HepG2 (cell line): ENCODE results near the gene TMEM53. TPM values are rescaled to one million over a fixed set of nuclear protein-coding genes. Genes with fewer than 3 reads are reported as not detected.

Source experiments
- ATAC-seq: fragments of 200-7000 bp; cut with Tn5 transposase; 3 replicates; pipeline ENCODE4 v1.9.1; 2020; ENCODE audit warnings: mild to moderate bottlenecking, moderate library complexity
- BruUV-seq: library from RNA; stranded (reverse); fragments of 400-500 nt; replicated peaks from 2 replicates; lab custom pipeline; 2021; lab: Mats Ljungman, UMichigan
- CTCF ChIA-PET: fragments of 300-600 bp; formaldehyde crosslinking; extraction: SDS; loops from one replicate; lab custom pipeline; 2021; ENCODE audit warnings: low total read pairs, inconsistent platforms, low intra/inter-chr PET ratio; lab: Yijun Ruan, JAX
- POLR2A ChIA-PET: fragments of 350-600 bp; sonication (Branson Sonifier 250); formaldehyde crosslinking; loops from one replicate; lab custom pipeline; 2020; ENCODE audit warnings: antibody characterized with exemption, inconsistent platforms; lab: Yijun Ruan, JAX
- DNase-seq: peaks from one replicate; pipeline ENCODE4 v3.0.0-alpha.2; 2015; ENCODE audit warnings: low spot score
- FAIRE-seq: peaks from 3 replicates; lab custom pipeline; 2011; peaks lifted over from hg19 to GRCh38; lab: Jason Lieb, UNC
- H2AFZ ChIP-seq: one replicate; pipeline ENCODE4 v1.6.1; 2011; ENCODE audit warnings: low read length, inconsistent platforms
- H3K27ac ChIP-seq: fragments of 300-600 bp; 3 replicates; pipeline ENCODE4 v1.8.0; 2011; ENCODE audit warnings: mixed run types, mild to moderate bottlenecking, mixed read lengths, low read length, inconsistent platforms; ENCODE audit not compliant: insufficient read depth; ENCODE audit errors: extremely low read length
- H3K27me3 ChIP-seq, 2 experiments: fragments of 200-600 bp in 1 of 2; 2 replicates in 1 of 2; 3 replicates in 1 of 2; pipeline versions ENCODE4 v1.6.0 to v1.8.0; 2011; ENCODE audit warnings: low read length in 2 of 2, mild to moderate bottlenecking in 2 of 2, moderate library complexity in 2 of 2, inconsistent platforms in 1 of 2; ENCODE audit not compliant: insufficient read depth in 2 of 2, control insufficient read depth in 1 of 2
- H3K36me3 ChIP-seq, 2 experiments: fragments of 200-600 bp in 1 of 2; replicated peaks in 1 of 2; 2 replicates in 1 of 2; 3 replicates in 1 of 2; pipeline versions ENCODE4 v1.5.1 to v1.8.0; 2011; ENCODE audit warnings: low read length in 2 of 2, inconsistent platforms in 1 of 2; ENCODE audit not compliant: insufficient read depth in 2 of 2, control insufficient read depth in 1 of 2
- H3K4me1 ChIP-seq: 2 replicates; pipeline ENCODE4 v1.5.1; 2012; ENCODE audit warnings: low read length, inconsistent platforms; ENCODE audit not compliant: insufficient read depth
- H3K4me2 ChIP-seq: 2 replicates; pipeline ENCODE4 v1.6.0; 2011; ENCODE audit warnings: low read depth, low read length, inconsistent platforms
- H3K4me3 ChIP-seq, 3 experiments: fragments of 200-600 bp in 1 of 3; sonication (generic), shearing (Covaris generic) in 1 of 3; replicated peaks in 1 of 3; 2 replicates each; pipeline ENCODE4 v1.5.1; 2011 to 2016; ENCODE audit warnings: low read length in 3 of 3, inconsistent platforms in 2 of 3, low read depth in 2 of 3, mild to moderate bottlenecking in 2 of 3, control low read depth in 1 of 3, mixed read lengths in 1 of 3; ENCODE audit not compliant: insufficient read depth in 1 of 3
- H3K79me2 ChIP-seq: one replicate; pipeline ENCODE4 v1.6.1; 2011; ENCODE audit warnings: low read length, inconsistent platforms; ENCODE audit not compliant: insufficient read depth
- H3K9ac ChIP-seq: 2 replicates; pipeline ENCODE4 v1.6.0; 2011; ENCODE audit warnings: mild to moderate bottlenecking, low read depth, low read length, inconsistent platforms; ENCODE audit not compliant: insufficient read depth
- H3K9me3 ChIP-seq: 2 replicates; pipeline ENCODE4 v1.5.1; 2012; ENCODE audit warnings: mild to moderate bottlenecking, low read length
- H4K20me1 ChIP-seq: 2 replicates; pipeline ENCODE4 v1.6.0; 2011; ENCODE audit warnings: inconsistent platforms, mild to moderate bottlenecking, low read length, moderate library complexity; ENCODE audit not compliant: insufficient read depth
- AGO1 ChIP-seq: fragments of 200-400 bp; formaldehyde crosslinking; IDR thresholded peaks from 2 replicates; pipeline ENCODE4 v1.6.1; 2017; ENCODE audit warnings: mild to moderate bottlenecking, low read depth, low read length, moderate library complexity; ENCODE audit not compliant: poor library complexity, severe bottlenecking
- MED8 ChIP-seq: sonication (generic); formaldehyde crosslinking; IDR thresholded peaks from 2 replicates; pipeline ENCODE4 v1.8.1; 2023; ENCODE audit warnings: mild to moderate bottlenecking, missing genetic modification reagents; ENCODE audit not compliant: insufficient replicate concordance
- MIER2 ChIP-seq: IDR thresholded peaks from 2 replicates; pipeline ENCODE4 v1.6.1; 2016; ENCODE audit warnings: missing biosample characterization, missing genetic modification reagents
- PAX8 ChIP-seq: sonication (generic); formaldehyde crosslinking; IDR thresholded peaks from 2 replicates; pipeline ENCODE4 v1.8.0; 2022; ENCODE audit warnings: mild to moderate bottlenecking, missing genetic modification reagents, borderline replicate concordance
- RAD21 ChIP-seq: fragments of 450-650 bp; formaldehyde crosslinking; IDR thresholded peaks from 2 replicates; pipeline ENCODE4 v1.5.0; 2020; ENCODE audit warnings: mild to moderate bottlenecking
- SP4 ChIP-seq: sonication (generic); formaldehyde crosslinking; IDR thresholded peaks from 2 replicates; pipeline ENCODE4 v1.8.1; 2023; ENCODE audit warnings: mild to moderate bottlenecking, missing genetic modification reagents
- ZNF12 ChIP-seq: sonication (generic); formaldehyde crosslinking; IDR thresholded peaks from 2 replicates; pipeline ENCODE4 v1.5.0; 2020; ENCODE audit warnings: missing genetic modification reagents
- ZNF292 ChIP-seq: sonication (generic); formaldehyde crosslinking; IDR thresholded peaks from 2 replicates; pipeline ENCODE4 v1.8.1; 2022; ENCODE audit warnings: mild to moderate bottlenecking, low read depth, missing genetic modification reagents, borderline replicate concordance
- ZNF460 ChIP-seq: sonication (generic); formaldehyde crosslinking; IDR thresholded peaks from 2 replicates; pipeline ENCODE4 v1.5.1; 2020; ENCODE audit warnings: missing genetic modification reagents, mild to moderate bottlenecking, borderline replicate concordance
- ZNF569 ChIP-seq: sonication (generic); formaldehyde crosslinking; IDR thresholded peaks from 2 replicates; pipeline ENCODE4 v1.5.0; 2020; ENCODE audit warnings: mild to moderate bottlenecking, missing genetic modification reagents, moderate library complexity, borderline replicate concordance
- ZNF577 ChIP-seq: sonication (generic); formaldehyde crosslinking; IDR thresholded peaks from 2 replicates; pipeline ENCODE4 v1.4.0; 2020; ENCODE audit warnings: mild to moderate bottlenecking, low read depth, missing genetic modification reagents, borderline replicate concordance
- ZNF746 ChIP-seq: sonication (generic); formaldehyde crosslinking; IDR thresholded peaks from 2 replicates; pipeline ENCODE4 v1.8.0; 2022; ENCODE audit warnings: mild to moderate bottlenecking, missing genetic modification reagents
- ZNF768 ChIP-seq: sonication (generic); formaldehyde crosslinking; IDR thresholded peaks from 2 replicates; pipeline ENCODE4 v1.4.0; 2020; ENCODE audit warnings: missing genetic modification reagents
- WGBS: methylation state at CpG from one replicate; pipeline ENCODE4 v1.1.6; 2017; ENCODE audit warnings: low lambda C conversion rate; 5-methylcytosine and 5-hydroxymethylcytosine counted together
- in situ Hi-C: cut with HindIII; loops from 2 replicates; pipeline ENCODE4 v1.10.0; 2017; ENCODE audit warnings: low pct_unique_long_range_greater_than_20kb; ENCODE audit not compliant: extremely low pct_ligation_motif_present
- intact Hi-C: fragments of 100-400 bp; cut with micrococcal nuclease; formaldehyde crosslinking; loops from one replicate; pipeline ENCODE4 v1.10.0; 2022; ENCODE audit not compliant: unreplicated experiment
- polyA plus RNA-seq, 8 experiments: library from polyadenylated mRNA; depleted of rRNA in 3 of 8; stranded (reverse) in 7 of 8; unstranded in 1 of 8; fragments of >200 nt; fragmentation: Illumina TruSeq in 4 of 8; extraction: Trizol in 4 of 8; gene quantifications; 2 replicates each; pipeline versions ENCODE4 v1.2.1 to v1.2.3, GENCODE V29; 2011 to 2016; ENCODE audit warnings: low read depth in 4 of 8, missing spikeins in 1 of 8, mixed read lengths in 1 of 8; ENCODE audit not compliant: insufficient read depth in 1 of 8
- total RNA-seq, 5 experiments: library from RNA; depleted of rRNA; stranded (reverse); fragments of >200 nt; fragmentation: Illumina TruSeq; extraction: Trizol; gene quantifications; 2 replicates each; pipeline ENCODE4 v1.2.3, GENCODE V29; 2016; ENCODE audit warnings: low read depth in 1 of 5
- TF ChIP-seq, protein P1 (sequence below): sonication (generic); formaldehyde crosslinking; IDR thresholded peaks from 2 replicates; pipeline ENCODE4 v1.5.0; 2020; ENCODE audit warnings: mild to moderate bottlenecking, missing genetic modification reagents, borderline replicate concordance
- TF ChIP-seq, protein P2 (sequence below), 2 experiments: sonication (generic) in 1 of 2; formaldehyde crosslinking in 1 of 2; IDR thresholded peaks; 2 replicates each; pipeline versions ENCODE4 v1.4.0 to v1.6.1; 2018 to 2020; ENCODE audit warnings: missing genetic modification reagents in 2 of 2, borderline replicate concordance in 1 of 2, low read depth in 1 of 2, mild to moderate bottlenecking in 1 of 2, missing biosample characterization in 1 of 2

TMEM53 gene
- total and polyA plus RNA-seq, 2 of the 13 experiments (the other 11 are each of a cell fraction or from before 2014, with no cell fraction given), result 12.6 to 20.2 TPM

DNA sequence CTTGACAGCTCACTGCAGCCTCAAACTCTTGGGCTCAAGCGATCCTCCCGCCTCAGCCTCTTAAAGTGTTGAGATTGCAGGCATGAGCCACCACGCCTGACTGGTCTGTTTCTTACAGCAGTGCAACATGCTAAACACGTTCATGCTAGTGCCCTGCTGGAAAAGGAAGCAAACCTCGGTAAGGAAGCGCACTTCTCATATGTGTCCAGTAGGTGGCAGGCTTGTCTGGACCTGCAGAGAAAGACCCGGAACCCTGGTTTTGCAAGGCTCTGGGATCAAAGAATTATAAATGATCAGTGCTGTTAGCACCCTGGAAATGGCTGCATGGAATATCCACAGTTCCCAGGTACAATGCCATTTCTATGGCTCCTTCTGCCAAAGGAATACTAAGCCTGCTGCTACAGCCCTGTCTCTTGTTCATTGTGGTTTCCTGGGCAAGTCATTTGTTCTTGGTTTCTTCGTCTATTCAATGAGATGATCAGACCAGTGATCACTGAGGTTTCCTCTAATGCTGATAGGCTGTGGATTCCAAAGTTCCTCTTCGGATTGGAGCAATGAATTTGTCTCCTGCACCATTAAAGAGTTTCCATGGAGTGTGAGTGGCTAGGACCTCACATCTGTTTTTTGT, 40.8 kb upstream of the TMEM53 start (continued):
- TF ChIP-seq, protein P1, sequence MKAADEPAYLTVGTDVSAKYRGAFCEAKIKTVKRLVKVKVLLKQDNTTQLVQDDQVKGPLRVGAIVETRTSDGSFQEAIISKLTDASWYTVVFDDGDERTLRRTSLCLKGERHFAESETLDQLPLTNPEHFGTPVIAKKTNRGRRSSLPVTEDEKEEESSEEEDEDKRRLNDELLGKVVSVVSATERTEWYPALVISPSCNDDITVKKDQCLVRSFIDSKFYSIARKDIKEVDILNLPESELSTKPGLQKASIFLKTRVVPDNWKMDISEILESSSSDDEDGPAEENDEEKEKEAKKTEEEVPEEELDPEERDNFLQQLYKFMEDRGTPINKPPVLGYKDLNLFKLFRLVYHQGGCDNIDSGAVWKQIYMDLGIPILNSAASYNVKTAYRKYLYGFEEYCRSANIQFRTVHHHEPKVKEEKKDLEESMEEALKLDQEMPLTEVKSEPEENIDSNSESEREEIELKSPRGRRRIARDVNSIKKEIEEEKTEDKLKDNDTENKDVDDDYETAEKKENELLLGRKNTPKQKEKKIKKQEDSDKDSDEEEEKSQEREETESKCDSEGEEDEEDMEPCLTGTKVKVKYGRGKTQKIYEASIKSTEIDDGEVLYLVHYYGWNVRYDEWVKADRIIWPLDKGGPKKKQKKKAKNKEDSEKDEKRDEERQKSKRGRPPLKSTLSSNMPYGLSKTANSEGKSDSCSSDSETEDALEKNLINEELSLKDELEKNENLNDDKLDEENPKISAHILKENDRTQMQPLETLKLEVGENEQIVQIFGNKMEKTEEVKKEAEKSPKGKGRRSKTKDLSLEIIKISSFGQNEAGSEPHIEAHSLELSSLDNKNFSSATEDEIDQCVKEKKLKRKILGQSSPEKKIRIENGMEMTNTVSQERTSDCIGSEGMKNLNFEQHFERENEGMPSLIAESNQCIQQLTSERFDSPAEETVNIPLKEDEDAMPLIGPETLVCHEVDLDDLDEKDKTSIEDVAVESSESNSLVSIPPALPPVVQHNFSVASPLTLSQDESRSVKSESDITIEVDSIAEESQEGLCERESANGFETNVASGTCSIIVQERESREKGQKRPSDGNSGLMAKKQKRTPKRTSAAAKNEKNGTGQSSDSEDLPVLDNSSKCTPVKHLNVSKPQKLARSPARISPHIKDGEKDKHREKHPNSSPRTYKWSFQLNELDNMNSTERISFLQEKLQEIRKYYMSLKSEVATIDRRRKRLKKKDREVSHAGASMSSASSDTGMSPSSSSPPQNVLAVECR (CRISPR knock-in tag), result peak; percentile 31; the same call in 1 of the 2 replicates
- TF ChIP-seq RAD21 (CRISPR knock-in tag), result peak; percentile 44; the same call in 1 of the 2 replicates
- TF ChIP-seq ZNF12 (CRISPR knock-in tag), result peak; percentile 55; the same call in 1 of the 2 replicates
- TF ChIP-seq, all 625 proteins: peak for 12

DNA sequence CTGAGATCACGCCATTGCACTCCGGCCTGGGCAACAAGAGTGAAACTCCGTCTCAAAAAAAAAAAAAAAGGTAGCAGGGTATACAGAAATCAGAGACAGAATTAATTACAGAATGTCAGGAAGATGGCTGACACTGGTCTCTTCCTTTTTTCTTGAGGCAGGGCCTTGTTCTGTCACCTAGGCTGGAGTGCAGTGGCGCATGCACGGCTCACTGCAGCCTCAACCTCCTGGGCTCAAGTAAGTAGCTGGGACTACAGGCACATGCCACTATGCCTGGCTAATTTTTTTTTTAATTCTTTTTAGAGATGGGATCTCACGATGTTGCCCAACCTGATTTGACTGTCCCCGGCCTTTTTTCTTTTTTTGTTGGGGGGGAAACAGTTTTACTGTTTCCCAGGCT, 40.3 kb upstream of the TMEM53 start:
- Histone ChIP-seq H2AFZ (no peak overlapping the region), H3K9ac (no peak overlapping the region), H3K36me3 (no peaks in the 10 kb centered on the region), H3K4me2 (peak overlapping the region; percentile 51), H4K20me1 (no peaks in the 10 kb centered on the region), H3K4me3 (no peak overlapping the region), H3K27me3 (peaks cover 0 to 12% of the 10 kb centered on the region in 2 experiments; a peak in 1 of 5 replicates), H3K4me1 (peaks cover 32% of the 10 kb centered on the region), H3K27ac (no peak overlapping the region), H3K9me3 (no peaks in the 10 kb centered on the region), H3K79me2 (no peaks in the 10 kb centered on the region)
- FAIRE-seq (no peak), DNase-seq (no peak), ATAC-seq (peak; percentile 27; the same call in 2 of the 3 replicates)
- intact Hi-C loops, result no loop called here
- in situ Hi-C loops, result no loop called here
- ChIA-PET POLR2A (interaction anchor here (0.8 kb wide), 1 partner anchor 16 kb away, joined by 3 read pairs; the partner anchor contains the start of gene RNU5D-1), CTCF (interaction anchor here (1.4 kb wide), 1 partner anchor 15 kb away, joined by 4 read pairs; no protein-coding TSS in a partner anchor)
- WGBS, result 69% methylated on average over 7 of the region's 7 CpGs
- no TSS peak for BruUV-seq
- no peak for TF ChIP-seq ZNF768 (CRISPR knock-in tag)
- TF ChIP-seq ZNF577 (CRISPR knock-in tag), result no peak
- no peak for TF ChIP-seq ZNF460 (CRISPR knock-in tag)
- TF ChIP-seq ZNF746 (CRISPR knock-in tag), result no peak
- TF ChIP-seq MED8 (CRISPR knock-in tag), result no peak
- TF ChIP-seq PAX8 (CRISPR knock-in tag), result no peak
- TF ChIP-seq, protein P2, sequence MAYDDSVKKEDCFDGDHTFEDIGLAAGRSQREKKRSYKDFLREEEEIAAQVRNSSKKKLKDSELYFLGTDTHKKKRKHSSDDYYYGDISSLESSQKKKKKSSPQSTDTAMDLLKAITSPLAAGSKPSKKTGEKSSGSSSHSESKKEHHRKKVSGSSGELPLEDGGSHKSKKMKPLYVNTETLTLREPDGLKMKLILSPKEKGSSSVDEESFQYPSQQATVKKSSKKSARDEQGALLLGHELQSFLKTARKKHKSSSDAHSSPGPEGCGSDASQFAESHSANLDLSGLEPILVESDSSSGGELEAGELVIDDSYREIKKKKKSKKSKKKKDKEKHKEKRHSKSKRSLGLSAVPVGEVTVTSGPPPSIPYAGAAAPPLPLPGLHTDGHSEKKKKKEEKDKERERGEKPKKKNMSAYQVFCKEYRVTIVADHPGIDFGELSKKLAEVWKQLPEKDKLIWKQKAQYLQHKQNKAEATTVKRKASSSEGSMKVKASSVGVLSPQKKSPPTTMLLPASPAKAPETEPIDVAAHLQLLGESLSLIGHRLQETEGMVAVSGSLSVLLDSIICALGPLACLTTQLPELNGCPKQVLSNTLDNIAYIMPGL (CRISPR knock-in tag; IDR thresholded peaks at IDR 0.05; ENCODE audit: borderline replicate concordance in 1 of 2, low read depth in 1 of 2), result no peak
- TF ChIP-seq AGO1, result no peak
- TF ChIP-seq SP4 (CRISPR knock-in tag), result no peak
- no peak for TF ChIP-seq MIER2 (CRISPR knock-in tag)
- TF ChIP-seq ZNF569, result no peak
- no peak for TF ChIP-seq ZNF292 (CRISPR knock-in tag)
